GM06990 (cell line): Measurements from ENCODE around the gene TREML1.
"Not testable (repeated sequence)": the region's sequence is repeated elsewhere in the genome, so short reads cannot be mapped to it uniquely, and the experiment has no call there.

Experiments used
- DNase-seq: peaks from one replicate; pipeline ENCODE4 v3.0.0-alpha.2; 2011; ENCODE audit not compliant: insufficient read length; ENCODE audit errors: extremely low read depth
- H3K27me3 ChIP-seq: replicated peaks from 2 replicates; pipeline ENCODE4 v1.6.0; 2011; ENCODE audit warnings: low read length; ENCODE audit not compliant: control insufficient read depth, insufficient read depth
- H3K36me3 ChIP-seq: 2 replicates; pipeline ENCODE4 v1.5.1; 2011; ENCODE audit warnings: low read length; ENCODE audit not compliant: control insufficient read depth, insufficient read depth
- H3K4me3 ChIP-seq: replicated peaks from 2 replicates; pipeline ENCODE4 v1.5.1; 2011; ENCODE audit warnings: low read depth, mild to moderate bottlenecking, control low read depth, low read length
- TF ChIP-seq, protein P1 (sequence below): IDR thresholded peaks from 2 replicates; pipeline ENCODE4 v1.5.1; 2011; ENCODE audit warnings: low read length, control low read depth, mild to moderate bottlenecking, inconsistent platforms; ENCODE audit not compliant: insufficient read depth, poor library complexity, severe bottlenecking

The TREML1 gene

DNA sequence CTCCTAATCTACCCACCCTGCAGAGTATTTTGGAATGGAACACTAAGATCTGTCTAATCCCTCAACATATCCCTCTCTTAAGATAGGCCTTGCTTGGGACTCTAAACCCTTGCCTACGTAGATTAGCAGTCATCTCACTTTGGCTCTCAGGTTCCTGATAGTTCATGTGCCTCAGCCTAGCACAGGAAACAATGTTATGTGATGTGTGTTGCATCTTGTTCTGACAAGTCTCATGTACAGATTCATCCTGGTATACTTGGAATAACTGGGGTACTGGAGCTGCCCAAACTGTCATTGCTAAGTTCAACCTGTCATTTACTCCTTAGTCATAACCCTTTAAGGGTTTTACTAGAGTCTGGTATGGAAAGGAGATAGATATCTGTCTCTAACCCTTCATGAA is 34.1 kb downstream of the TREML1 start:
- TF ChIP-seq, protein P1, sequence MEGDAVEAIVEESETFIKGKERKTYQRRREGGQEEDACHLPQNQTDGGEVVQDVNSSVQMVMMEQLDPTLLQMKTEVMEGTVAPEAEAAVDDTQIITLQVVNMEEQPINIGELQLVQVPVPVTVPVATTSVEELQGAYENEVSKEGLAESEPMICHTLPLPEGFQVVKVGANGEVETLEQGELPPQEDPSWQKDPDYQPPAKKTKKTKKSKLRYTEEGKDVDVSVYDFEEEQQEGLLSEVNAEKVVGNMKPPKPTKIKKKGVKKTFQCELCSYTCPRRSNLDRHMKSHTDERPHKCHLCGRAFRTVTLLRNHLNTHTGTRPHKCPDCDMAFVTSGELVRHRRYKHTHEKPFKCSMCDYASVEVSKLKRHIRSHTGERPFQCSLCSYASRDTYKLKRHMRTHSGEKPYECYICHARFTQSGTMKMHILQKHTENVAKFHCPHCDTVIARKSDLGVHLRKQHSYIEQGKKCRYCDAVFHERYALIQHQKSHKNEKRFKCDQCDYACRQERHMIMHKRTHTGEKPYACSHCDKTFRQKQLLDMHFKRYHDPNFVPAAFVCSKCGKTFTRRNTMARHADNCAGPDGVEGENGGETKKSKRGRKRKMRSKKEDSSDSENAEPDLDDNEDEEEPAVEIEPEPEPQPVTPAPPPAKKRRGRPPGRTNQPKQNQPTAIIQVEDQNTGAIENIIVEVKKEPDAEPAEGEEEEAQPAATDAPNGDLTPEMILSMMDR: no peak
- H3K27me3 ChIP-seq: no peaks in the 10 kb centered on the region
- DNase-seq: no peak
- H3K36me3 ChIP-seq: no peaks in the 10 kb centered on the region
- no peak overlapping the region for H3K4me3 ChIP-seq

DNA sequence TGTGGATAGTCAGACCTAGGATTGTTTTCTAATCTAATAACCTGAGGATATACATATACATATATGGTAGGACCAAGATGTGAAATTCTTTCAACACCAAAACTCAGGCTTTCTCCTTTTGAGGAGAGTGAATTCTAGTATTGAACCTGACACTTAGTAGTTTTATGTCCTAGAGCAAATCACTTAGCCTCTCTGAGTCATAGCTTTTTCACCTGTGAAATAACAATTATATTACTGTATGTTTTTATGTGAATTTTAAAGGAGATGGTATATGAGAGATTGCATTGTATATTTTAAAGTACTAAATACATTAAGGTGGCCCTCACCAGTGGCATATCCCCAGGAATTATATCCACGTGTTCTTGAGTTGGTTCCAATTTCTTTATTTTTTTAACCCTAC is 34.6 kb downstream of the TREML1 start:
- Histone ChIP-seq H3K36me3 (no peaks in the 10 kb centered on the region), H3K4me3 (no peak overlapping the region), H3K27me3 (no peaks in the 10 kb centered on the region)
- no peak for DNase-seq
- TF ChIP-seq, protein P1: no peak

DNA sequence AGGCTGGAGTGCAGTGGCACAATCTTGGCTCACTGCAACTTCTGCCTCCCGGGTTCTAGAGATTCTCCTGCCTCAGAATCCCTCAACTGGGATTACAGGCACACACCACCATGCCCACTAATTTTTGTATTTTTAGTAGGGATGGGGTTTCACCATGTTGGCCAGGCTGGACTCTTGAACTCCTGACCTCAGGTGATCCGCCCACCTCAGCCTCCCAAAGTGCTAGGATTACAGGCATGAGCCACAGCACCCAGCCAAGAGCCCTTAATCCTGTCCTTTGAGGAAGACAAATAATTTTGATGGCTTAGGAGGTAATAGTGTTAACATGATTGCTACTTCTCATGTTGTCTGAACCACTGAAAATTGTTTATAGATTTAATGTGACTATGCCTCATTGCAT is 39.1 kb downstream of the TREML1 start:
- not testable (repeated sequence) for DNase-seq, H3K27me3 ChIP-seq, H3K4me3 ChIP-seq, H3K36me3 ChIP-seq

DNA sequence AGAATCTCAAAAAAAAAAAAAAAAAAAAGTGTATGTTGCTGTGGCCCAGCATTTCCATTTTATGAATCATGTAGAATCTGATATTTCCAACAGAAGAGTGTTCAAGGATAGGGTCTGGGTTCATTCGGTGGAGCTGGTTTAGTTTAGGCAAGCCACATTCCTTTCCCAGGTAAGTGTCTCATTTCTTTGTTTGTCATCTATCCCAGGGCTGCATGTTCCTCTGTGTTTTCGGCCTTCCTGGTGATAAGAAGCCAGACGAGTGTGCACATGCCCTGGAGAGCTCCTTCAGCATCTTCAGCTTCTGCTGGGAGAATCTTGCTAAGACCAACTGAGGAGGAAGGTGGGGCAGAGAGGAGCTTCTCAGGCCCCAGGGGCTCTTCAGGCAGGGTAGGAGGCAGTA is 43.1 kb downstream of the TREML1 start:
- H3K36me3 ChIP-seq: no peaks in the 10 kb centered on the region
- no peak overlapping the region for H3K4me3 ChIP-seq
- H3K27me3 ChIP-seq: no peaks in the 10 kb centered on the region
- no peak for DNase-seq
- TF ChIP-seq, protein P1: no peak

DNA sequence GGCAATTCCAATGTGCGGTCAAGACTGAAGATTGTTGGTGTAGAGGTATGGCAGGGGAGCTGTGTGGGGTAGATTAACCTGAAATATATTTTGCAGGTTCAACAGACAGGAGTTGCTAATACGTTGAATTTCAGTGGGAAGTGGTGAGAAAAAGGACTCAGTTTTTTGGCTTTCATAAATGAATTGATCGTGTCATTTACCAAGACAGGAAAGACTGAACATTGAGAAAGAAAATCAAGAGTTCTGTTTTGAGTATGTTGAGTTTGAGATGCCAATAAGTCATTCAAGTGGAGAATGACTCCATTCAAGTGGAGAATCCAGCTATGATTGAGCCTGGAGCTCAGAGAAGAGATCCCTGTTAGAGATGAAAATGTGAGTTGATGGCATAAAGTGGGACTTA is 50.3 kb downstream of the TREML1 start:
- no peak for DNase-seq
- H3K27me3 ChIP-seq: no peaks in the 10 kb centered on the region
- H3K4me3 ChIP-seq: no peak overlapping the region
- no peaks in the 10 kb centered on the region; the same call in 1 of the 2 replicates for H3K36me3 ChIP-seq
- TF ChIP-seq, protein P1: no peak

DNA sequence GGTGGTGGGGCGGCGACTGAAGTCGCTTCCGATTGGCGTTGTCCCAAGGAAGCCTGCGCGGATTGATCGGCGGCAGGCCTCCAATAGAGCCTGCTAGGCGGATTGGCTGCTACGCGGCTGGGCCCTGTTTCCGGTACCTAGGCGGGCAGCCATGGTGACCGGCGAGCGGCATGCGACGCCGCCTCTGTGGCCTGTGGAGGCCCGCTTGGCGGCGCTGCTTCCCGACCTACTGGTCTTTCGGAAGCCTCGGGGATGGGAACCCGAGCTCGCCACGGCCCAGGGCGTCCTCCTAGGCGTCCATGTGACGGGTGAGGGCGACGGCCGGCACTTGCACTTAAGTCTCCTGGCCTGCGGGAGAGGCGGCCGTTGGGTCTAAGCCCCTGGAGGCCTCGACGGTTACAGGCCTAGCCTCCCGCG is 53.3 kb downstream of the TREML1 start:
- H3K27me3 ChIP-seq: no peaks in the 10 kb centered on the region
- no peak for DNase-seq
- H3K4me3 ChIP-seq: no peak overlapping the region
- H3K36me3 ChIP-seq: peaks cover 6% of the 10 kb centered on the region
- TF ChIP-seq, protein P1: no peak
